ENCODE data around the gene SPAG9. TPM values are rescaled to one million over a fixed set of nuclear protein-coding genes. Genes with fewer than 3 reads are reported as not detected.
A peak's percentile ranks its signal among the peaks of the same experiment; 100 is the strongest.

The SPAG9 gene, protein sequence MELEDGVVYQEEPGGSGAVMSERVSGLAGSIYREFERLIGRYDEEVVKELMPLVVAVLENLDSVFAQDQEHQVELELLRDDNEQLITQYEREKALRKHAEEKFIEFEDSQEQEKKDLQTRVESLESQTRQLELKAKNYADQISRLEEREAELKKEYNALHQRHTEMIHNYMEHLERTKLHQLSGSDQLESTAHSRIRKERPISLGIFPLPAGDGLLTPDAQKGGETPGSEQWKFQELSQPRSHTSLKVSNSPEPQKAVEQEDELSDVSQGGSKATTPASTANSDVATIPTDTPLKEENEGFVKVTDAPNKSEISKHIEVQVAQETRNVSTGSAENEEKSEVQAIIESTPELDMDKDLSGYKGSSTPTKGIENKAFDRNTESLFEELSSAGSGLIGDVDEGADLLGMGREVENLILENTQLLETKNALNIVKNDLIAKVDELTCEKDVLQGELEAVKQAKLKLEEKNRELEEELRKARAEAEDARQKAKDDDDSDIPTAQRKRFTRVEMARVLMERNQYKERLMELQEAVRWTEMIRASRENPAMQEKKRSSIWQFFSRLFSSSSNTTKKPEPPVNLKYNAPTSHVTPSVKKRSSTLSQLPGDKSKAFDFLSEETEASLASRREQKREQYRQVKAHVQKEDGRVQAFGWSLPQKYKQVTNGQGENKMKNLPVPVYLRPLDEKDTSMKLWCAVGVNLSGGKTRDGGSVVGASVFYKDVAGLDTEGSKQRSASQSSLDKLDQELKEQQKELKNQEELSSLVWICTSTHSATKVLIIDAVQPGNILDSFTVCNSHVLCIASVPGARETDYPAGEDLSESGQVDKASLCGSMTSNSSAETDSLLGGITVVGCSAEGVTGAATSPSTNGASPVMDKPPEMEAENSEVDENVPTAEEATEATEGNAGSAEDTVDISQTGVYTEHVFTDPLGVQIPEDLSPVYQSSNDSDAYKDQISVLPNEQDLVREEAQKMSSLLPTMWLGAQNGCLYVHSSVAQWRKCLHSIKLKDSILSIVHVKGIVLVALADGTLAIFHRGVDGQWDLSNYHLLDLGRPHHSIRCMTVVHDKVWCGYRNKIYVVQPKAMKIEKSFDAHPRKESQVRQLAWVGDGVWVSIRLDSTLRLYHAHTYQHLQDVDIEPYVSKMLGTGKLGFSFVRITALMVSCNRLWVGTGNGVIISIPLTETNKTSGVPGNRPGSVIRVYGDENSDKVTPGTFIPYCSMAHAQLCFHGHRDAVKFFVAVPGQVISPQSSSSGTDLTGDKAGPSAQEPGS (N-terminal part only)
- 164 TPM for total RNA-seq

DNA sequence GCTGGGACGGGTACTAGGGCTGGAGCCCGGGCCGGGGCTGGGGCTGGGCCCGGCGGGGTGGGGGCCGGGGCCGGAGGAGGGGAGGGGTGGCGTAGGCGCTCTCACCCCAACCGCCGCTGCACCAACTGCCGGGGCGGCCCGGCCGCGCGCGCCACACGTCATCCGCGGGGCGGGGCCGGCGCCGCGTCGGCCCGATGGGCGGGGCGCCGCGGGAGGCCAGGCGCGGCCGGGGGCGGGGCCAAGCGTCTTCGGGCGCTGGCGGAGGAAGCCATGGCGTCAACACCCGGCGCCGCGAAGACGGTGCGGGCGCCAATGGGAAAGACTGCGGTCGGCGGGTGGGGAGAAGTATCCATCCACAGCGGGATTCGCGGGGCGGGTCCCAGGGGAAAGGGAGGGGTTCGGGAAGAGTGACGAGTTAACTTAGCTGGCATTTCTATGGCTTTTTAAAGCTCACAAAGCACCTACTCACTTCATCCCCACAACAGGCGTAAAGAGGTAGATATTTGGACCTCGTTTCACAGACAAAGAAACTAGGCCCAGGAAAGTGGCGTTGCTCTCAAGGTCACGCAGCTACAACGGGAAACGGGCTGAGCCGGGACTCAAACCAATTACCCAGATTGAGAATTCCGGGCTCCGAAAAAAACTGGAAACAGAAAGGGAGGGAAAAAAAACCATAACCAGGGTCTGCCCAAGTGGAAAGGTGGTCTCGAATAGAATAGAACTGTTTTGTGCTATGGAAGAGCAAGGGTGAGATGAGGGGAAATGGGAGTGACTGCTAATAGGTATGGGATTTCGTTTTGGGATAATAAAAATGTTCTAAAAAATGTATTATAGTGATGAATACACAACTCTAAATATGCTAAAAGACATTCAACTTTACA lies at the start of gene SPAG9:
Gene SPAG9 (minus strand): TSS at position 130 of the 881 bp plus-strand sequence. CDS start 212 bp downstream, outside the sequence.
- DNase-seq: peak; percentile 95

DNA sequence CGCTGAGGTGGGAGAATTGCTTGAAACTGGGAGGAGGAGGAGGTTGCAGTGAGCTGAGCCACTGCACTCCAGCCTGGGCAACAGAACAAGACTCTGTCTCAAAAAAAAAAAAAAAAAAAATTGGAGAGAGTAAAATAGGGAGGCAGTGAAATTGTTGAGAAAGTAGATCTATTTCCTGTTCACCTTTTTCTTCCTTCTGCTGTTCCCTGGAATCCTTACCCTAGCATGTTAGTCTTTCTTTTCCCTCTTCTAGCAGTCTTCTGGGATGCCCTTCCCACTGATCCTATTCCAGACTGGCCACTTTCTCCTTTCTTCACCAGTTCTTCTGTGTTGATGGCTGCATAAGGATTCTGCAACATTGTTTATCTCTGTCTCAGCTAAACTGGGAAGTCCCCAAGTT lies 48.7 kb upstream of the SPAG9 start:
- DNase-seq: no peak

DNA sequence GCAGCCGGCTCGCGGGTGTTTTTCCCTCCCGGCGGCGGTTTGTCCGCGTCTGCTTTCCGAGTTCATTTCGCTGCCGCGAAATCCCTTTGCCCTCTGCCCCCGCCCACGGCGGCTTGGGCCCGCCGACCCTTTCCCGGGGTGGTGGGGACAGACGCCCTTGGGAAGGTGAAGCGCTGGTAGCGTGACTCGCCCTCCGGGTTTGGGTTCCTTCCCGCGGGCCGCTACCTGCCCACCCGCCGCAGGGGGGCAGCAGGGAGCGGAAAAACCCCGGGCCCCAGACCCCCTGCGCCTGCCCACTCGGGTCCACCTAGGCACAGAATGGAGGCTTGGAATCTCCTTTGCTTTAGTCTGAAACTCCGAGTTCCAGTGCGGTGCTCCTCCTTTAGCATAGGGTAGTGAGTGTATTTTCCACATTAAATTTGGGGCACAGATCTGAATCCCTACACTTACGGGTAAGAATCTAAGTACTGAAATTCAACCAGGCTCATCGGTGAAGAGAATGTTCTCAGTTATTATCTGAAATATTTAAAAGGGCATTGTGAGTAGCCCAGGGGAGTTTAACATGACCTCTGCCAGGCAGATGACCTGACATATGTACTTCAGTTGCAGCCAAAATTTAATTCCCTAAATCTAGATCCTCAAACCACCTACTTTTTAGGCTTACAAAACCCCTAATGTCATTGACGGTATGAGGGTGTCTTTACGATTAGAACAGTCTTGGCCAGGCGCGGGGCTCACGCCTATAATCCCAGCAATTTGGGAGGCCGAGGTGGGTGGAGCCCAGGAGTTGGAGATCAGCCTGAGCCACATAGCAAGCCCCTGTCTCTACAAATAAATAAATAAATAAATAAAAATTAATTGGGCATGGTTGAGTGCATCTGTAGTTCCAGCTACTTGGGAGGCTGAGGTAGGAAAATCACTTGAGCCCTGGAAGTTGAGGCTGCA lies 46.6 kb upstream of the SPAG9 start:
- DNase-seq: no peak

DNA sequence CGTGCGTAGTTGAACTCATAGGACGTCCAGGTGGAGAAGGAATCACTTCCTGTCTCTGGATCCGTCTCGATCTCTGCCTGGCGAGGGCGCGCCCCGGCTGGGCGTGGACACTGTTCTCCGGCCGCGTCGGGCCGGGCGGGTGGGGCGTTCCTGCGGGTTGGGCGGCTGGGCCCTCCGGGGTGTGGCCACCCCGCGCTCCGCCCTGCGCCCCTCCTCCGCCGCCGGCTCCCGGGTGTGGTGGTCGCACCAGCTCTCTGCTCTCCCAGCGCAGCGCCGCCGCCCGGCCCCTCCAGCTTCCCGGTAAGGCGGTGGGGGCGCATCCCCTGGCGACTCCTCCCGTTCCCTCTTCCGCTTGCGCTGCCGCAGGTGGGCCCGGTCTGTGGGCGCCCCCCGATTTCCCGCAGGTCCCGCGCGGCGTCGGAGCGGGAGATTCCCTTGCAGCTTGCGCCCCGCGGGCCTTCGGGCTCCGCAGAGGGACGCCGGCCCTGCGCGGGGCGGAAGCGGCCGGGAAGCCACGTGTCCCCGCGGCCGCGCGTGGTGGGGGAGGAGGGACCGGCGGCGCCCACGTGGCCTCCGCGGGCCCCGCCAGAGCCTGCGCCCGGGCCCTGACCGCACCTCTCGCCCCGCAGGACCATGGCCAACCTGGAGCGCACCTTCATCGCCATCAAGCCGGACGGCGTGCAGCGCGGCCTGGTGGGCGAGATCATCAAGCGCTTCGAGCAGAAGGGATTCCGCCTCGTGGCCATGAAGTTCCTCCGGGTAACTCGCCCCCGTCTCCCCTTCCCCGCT lies 45.7 kb upstream of the SPAG9 start, which contains the start of gene NME2:
Gene NME2 (plus strand): TSS at position 214 of the 789 bp plus-strand sequence. CDS start 420 bp downstream, at position 634.
- DNase-seq: peak; percentile 62

DNA sequence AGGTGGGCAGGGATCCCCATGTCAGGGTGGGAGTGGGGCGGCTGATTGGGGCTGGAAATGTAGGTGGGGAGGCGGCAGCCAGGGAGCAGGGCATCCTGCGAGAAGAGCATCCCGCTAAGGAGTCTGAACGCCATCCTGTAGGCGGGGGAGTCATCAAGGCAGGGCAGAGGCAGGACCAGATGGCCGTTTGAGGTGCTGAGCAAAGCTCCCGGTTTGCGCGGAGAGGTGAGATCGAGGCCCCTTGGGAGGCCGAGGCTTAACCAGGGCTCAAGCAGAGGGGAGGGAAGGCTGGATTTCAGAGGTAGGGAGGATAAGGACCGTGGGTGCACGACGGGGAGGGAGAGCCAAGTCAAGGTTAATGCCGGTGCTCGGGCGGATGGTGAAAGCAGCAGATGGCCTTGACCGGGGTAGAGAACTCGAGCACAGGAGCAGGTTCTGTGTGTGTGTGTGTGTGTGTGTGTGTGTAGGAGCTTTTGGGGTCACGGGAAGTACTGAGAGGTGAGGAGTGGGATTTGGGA lies 45.1 kb upstream of the SPAG9 start:
- no peak for DNase-seq

DNA sequence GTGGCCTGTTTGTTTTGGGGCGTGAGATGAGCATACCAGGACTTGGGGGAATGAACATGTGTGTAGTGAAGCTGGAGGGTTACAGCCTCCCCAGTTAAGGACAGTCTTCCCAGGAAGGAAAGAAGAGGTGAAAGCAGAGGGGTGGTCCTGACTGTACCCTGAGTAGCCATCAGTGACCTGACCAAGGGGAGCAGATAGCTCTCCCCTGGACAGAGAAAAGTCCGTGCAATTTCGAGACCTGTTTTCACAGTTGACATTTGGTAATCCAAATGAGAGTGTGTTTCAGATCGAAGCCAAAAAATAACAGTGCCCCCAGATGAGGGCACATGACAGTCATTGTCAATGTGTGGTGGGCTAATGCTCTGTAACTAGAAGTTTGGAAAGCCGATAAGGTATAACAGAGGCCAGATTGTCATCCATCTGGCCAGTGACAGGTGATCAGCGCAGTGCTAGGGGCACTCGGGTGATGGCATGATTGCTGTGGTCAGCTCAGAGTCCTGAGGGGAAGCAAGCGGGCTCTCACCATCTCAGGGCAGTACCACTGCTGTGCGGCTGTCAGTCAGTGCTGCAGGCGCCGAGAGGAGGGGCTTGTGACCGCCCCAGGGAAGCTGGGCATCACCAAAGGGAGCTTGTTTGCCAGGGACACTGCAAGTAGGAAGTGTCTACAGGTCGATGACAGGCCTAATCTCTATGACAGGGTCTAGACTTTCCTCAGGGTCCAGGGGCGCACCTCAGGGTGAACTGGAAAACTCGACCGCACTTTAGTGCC lies 44.4 kb upstream of the SPAG9 start:
- no peak for DNase-seq

DNA sequence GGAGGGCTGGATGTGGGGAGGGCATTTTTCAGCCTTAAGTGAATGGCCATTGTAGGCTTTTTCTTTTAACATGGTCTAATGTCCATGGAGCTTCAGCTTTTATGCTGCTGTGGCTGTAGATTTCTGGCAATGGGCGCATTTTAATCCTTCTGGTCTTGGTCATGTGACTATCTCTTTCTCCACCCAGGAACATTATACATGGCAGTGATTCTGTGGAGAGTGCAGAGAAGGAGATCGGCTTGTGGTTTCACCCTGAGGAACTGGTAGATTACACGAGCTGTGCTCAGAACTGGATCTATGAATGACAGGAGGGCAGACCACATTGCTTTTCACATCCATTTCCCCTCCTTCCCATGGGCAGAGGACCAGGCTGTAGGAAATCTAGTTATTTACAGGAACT lies 40.9 kb upstream of the SPAG9 start:
- no peak for DNase-seq

DNA sequence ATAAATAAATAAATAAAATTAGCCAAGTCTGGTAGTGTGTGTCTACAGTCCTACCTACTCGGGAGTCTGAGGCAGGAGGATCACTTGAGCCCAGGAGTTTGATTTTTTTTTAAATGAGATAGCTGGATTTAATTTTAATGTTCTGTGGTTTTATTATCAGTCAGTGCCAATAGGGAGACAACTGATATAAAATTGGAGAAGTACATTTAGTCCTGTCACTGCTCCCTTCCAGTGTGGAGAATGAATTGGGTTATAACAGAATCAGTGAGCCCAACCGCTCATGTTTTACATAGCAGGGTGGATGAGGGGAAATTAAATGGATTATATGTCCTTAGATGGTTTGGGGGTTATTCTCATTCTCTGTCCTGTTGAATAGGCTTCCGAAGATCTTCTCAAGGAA lies 38.9 kb upstream of the SPAG9 start:
- DNase-seq: no peak

DNA sequence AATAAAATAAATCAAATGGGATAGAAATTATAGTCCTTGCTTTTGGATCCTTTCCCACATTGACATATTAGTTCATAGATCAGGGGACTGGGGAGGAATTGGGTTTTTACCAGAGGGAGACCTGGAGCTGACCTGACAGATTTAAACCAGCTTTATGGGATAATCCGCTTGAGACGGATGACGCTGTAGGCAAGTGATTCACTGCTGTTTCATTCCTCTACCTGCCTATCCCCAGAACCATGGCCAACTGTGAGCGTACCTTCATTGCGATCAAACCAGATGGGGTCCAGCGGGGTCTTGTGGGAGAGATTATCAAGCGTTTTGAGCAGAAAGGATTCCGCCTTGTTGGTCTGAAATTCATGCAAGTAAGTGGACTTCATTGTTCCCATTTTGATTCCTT lies 34.7 kb upstream of the SPAG9 start:
- DNase-seq: no peak

DNA sequence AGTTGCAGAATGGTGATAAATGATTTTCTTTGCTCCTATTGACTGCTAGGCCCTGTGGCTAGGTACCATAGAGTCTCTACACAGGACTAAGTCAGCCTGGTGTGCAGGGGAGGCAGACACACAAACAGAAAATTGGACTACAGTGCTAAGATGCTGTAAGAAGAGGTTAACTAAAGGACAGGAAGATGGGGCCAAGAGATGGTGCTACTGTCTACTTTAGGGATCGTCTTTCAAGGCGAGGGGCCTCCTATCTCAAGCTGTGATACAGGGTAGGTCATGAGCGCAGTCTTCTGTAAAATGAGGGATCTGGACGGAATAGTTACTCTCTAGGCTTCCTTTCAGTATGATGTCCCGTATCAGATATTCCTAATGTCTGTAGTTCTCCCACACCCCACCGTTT lies 33.5 kb upstream of the SPAG9 start:
- DNase-seq: peak; percentile 18

DNA sequence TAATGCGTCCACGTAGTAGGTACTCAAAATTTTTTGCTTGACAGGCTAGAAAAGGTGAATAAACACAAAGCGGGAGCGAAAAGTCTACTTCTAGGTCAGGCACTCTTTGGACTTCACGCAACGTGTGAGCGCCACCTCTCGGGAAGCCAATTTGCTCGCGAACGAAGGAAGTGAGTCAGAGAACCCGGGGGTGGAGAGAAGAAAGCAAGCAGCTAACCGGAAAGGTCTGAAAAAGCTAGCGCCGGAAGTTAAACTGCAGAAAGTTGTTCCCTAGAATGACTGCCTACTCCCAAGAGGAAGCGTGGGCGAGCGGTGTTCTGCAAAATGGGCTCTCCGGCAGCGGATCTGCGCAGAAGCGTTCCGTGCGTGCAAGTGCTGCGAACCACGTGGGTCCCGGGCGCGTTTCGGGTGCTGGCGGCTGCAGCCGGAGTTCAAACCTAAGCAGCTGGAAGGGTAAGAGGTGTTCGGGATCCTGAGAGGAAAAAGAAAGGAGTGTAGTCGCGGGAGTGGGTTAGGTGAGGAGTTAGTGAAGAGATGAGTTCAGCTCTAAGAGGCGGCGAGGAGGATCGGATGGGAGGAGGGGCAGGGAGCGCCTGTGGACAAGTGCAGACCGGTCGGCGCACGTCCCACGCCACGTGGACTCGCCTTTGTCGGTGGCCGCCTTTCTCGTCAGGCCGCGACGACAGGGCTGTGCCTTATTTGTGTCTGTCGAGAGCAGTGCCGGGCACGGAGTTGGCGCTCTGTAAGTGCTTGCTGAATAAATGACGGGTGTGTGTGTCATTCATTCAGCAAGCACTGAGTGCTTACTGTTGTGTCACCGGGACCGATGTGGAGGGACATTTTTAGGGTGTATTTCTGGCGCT lies 32.8 kb upstream of the SPAG9 start, which contains the start of gene NME1:
Gene NME1 (plus strand): TSS at position 350 of the 863 bp plus-strand sequence. CDS start 2,096 bp downstream, outside the sequence.
- DNase-seq: peak; percentile 100

DNA sequence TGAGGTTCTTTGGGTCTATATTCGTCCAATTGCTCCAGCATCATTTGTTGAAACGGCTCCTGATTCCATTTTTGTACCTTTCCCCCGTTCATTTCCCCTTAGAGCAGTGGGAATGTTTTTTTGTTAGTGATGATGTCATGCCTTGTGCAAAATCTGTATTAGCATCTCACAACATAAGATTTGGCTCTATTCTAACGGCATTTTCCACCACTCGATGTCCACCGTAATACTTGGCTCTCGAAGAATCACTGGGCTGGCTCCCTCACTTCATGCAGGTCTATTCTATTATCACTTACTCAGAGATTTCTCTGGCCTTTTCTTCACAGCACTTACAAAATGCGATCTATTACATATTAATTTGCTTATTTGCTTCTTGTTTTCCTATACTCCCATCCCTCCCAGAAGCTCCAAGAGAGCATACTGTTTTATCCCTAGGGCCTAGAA lies 32.1 kb upstream of the SPAG9 start:
- DNase-seq: peak; percentile 83

DNA sequence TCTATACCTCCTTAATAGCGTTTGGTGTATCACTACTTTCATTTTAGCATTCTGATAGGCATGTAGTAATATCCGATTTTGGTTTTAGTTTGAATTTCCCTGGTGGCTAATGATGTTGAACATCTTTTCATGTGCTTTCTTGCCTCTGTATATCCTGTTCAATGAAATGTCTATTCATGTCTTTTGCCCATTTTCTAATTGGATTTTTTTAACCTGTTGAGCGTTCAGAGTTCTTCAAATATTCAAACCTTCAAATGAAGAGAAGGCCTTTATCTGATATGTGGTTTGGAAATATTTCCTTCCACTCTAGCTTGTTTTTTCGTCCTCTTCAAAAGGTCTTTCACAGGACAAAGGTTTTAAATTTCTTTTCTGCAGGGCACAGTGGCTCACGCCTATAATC lies 30.3 kb upstream of the SPAG9 start:
- no peak for DNase-seq

DNA sequence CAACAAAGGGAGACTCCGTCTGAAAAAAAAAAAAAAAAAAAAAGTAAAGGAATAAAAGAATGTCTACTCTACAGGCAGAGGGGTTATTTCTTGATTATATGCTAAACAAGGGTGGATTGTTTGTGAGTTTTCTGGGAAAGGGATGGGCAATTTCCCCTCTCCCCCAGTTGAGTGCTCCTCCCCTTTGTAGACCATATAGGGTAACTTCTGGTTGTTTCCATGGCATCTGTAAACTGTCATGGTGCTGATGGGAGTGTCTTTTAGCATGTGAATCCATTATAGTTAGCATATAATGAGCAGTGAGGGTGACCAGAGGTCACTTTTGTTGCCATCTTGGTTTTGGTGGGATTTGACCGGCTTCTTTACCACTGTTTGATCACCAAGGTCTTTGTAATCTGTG lies 28.5 kb upstream of the SPAG9 start:
- DNase-seq: no peak

DNA sequence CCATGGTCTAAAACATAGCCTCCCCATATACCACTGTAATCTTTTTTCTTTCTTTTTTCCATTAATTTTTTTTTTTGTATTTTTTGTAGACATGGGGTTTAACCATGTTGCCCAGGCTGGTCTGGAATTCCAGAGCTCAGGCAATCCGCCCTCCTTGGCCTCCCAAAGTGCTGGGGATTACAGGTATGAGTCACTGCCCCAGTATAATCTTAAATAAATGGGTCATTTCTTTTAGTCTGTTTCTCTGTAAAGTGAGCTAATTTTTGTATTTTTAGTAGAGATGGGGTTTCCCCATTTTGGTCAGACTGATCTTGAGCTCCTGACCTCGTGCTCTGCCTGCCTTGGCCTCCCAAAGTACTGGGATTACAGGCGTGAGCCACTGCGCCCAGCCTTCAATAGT lies 27.0 kb upstream of the SPAG9 start:
- no peak for DNase-seq

DNA sequence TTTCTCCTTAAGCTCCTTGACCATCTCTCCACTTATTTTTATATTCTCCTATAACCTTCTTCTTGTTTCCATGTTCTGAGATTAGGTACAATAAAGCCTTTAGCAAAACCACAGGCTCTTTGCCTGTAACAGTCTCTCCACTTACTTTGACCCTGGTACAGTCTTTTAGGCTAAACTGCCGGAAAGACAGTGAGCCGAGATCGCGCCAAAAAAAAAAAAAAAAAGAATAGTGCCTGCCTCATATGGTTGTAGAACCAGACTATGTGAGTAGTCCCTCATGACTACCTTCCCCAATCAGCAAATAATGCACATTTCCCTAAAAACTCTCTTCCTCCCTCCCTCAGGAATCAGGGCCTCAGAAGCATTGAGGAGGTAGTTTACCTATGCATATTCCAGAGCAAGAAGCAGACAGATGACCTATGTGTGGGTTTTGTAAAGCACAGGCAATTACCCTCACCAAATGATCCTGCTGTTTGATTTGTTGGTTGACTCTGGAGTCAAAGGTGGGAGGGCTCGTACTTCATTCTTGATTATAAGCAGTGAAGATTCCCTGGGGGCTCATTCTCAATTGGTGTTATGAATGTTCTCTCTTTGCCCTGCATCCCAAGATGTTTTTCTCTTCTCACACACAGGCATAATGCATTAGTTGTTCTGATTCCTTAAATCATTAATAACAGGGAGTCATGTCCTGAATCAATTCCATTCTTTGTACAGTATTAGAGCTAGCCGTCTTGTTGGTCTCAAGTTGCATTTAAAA lies 23.8 kb upstream of the SPAG9 start:
- no peak for DNase-seq

Data from skin of body (tissue), 2 donors.